HepG2 (cell line): Measurements from ENCODE around the gene LRRC45. TPM values are rescaled to one million over a fixed set of nuclear protein-coding genes. Genes with fewer than 3 reads are reported as not detected.

Source experiments
- ARNT2 ChIP-seq: sonication (generic); formaldehyde crosslinking; IDR thresholded peaks from 2 replicates; pipeline ENCODE4 v1.8.0; 2022; ENCODE audit warnings: mild to moderate bottlenecking, low read depth, missing genetic modification reagents, moderate library complexity
- CEBPZ ChIP-seq: IDR thresholded peaks from 2 replicates; pipeline ENCODE4 v1.6.1; 2012; ENCODE audit warnings: low read length, improper control_type of control experiment
- E2F1 ChIP-seq: sonication (generic); formaldehyde crosslinking; IDR thresholded peaks from 2 replicates; pipeline ENCODE4 v1.5.0; 2020; ENCODE audit warnings: missing genetic modification reagents
- FOXM1 ChIP-seq: sonication (generic); formaldehyde crosslinking; IDR thresholded peaks from 2 replicates; pipeline ENCODE4 v1.5.0; 2020; ENCODE audit warnings: missing genetic modification reagents
- KDM1A ChIP-seq: IDR thresholded peaks from 2 replicates; pipeline ENCODE4 v1.6.1; 2016; ENCODE audit warnings: missing compliant biosample characterization
- MTERF4 ChIP-seq: sonication (generic); formaldehyde crosslinking; IDR thresholded peaks from 2 replicates; pipeline ENCODE4 v1.8.0; 2023; ENCODE audit warnings: mild to moderate bottlenecking, missing genetic modification reagents
- NR2F2 ChIP-seq: IDR thresholded peaks from 2 replicates; pipeline ENCODE4 v1.6.1; 2012; ENCODE audit warnings: low read depth, inconsistent platforms, borderline replicate concordance
- PLSCR1 ChIP-seq: sonication (generic); formaldehyde crosslinking; IDR thresholded peaks from 2 replicates; pipeline ENCODE4 v1.5.0; 2020; ENCODE audit warnings: missing genetic modification reagents, mild to moderate bottlenecking, borderline replicate concordance
- SALL2 ChIP-seq: sonication (generic); formaldehyde crosslinking; IDR thresholded peaks from 2 replicates; pipeline ENCODE4 v1.8.1; 2023; ENCODE audit warnings: mild to moderate bottlenecking, missing genetic modification reagents, inconsistent platforms
- TEAD2 ChIP-seq: sonication (generic); formaldehyde crosslinking; IDR thresholded peaks from 2 replicates; pipeline ENCODE4 v1.9.0; 2021; ENCODE audit warnings: missing genetic modification reagents
- ZNF407 ChIP-seq: sonication (generic); formaldehyde crosslinking; IDR thresholded peaks from one replicate; pipeline ENCODE4 v1.5.1; 2020; ENCODE audit warnings: mild to moderate bottlenecking, missing genetic modification reagents; ENCODE audit errors: not compliant biosample characterization
- ZNF615 ChIP-seq: sonication (generic); formaldehyde crosslinking; IDR thresholded peaks from 2 replicates; pipeline ENCODE4 v1.5.0; 2020; ENCODE audit warnings: mild to moderate bottlenecking, missing genetic modification reagents, borderline replicate concordance
- ZNF879 ChIP-seq: sonication (generic); formaldehyde crosslinking; IDR thresholded peaks from 2 replicates; pipeline ENCODE4 v1.8.1; 2023; ENCODE audit warnings: missing genetic modification reagents
- polyA plus RNA-seq, 8 experiments: library from polyadenylated mRNA; depleted of rRNA in 3 of 8; stranded (reverse) in 7 of 8; unstranded in 1 of 8; fragments of >200 nt; fragmentation: Illumina TruSeq in 4 of 8; extraction: Trizol in 4 of 8; gene quantifications; 2 replicates each; pipeline versions ENCODE4 v1.2.1 to v1.2.3, GENCODE V29; 2011 to 2016; ENCODE audit warnings: low read depth in 4 of 8, missing spikeins in 1 of 8, mixed read lengths in 1 of 8; ENCODE audit not compliant: insufficient read depth in 1 of 8
- total RNA-seq, 5 experiments: library from RNA; depleted of rRNA; stranded (reverse); fragments of >200 nt; fragmentation: Illumina TruSeq; extraction: Trizol; gene quantifications; 2 replicates each; pipeline ENCODE4 v1.2.3, GENCODE V29; 2016; ENCODE audit warnings: low read depth in 1 of 5

The LRRC45 gene
- total and polyA plus RNA-seq, 2 of the 13 experiments (the other 11 are each of a cell fraction or from before 2014, with no cell fraction given), result 11.6 to 48.1 TPM

- TF ChIP-seq ZNF407 (CRISPR knock-in tag) (no peak), CEBPZ (no peak), FOXM1 (no peak), PLSCR1 (CRISPR knock-in tag) (no peak), ZNF879 (CRISPR knock-in tag) (peak; percentile 60; the same call in 1 of the 2 replicates), SALL2 (CRISPR knock-in tag) (no peak), E2F1 (peak; percentile 100), ZNF615 (no peak), ARNT2 (CRISPR knock-in tag) (no peak), TEAD2 (no peak), NR2F2 (no peak), MTERF4 (no peak), KDM1A (CRISPR knock-in tag) (no peak)
Measured at GRCh38 chr17:82022981-82023446, at the start of gene LRRC45 (continued).
